ENCODE measurements around the gene SRY.

The SRY gene

GRCh38 chrY:2797991-2798390 lies 10.5 kb upstream of the SRY start:
- TF ChIP-seq CTCF (IDR thresholded peaks at IDR 0.05; ENCODE audit: low read depth, low read length): no peak
- DNase-seq (ENCODE audit: low read depth, low spot score): no peak
- in situ Hi-C loops (cut with HindIII; ENCODE audit: low sequenced_read_pairs): no loop called here
- H3K4me3 ChIP-seq (ENCODE audit: low read depth, low read length): no peak overlapping the region

- no peak for DNase-seq (ENCODE audit: low read depth, low spot score)
- no peak for TF ChIP-seq CTCF (IDR thresholded peaks at IDR 0.05; ENCODE audit: low read depth, low read length)
- in situ Hi-C loops (cut with HindIII; ENCODE audit: low sequenced_read_pairs): no loop called here
- no peak overlapping the region for H3K4me3 ChIP-seq (ENCODE audit: low read depth, low read length)
These were observed 9.6 kb upstream of the SRY start for GRCh38 chrY:2796977-2797523.

GRCh38 chrY:2789756-2790155 lies 2.3 kb upstream of the SRY start:
- H3K4me3 ChIP-seq (ENCODE audit: low read depth, low read length): no peak overlapping the region
- in situ Hi-C loops (cut with HindIII; ENCODE audit: low sequenced_read_pairs): no loop called here
- TF ChIP-seq CTCF (IDR thresholded peaks at IDR 0.05; ENCODE audit: low read depth, low read length): no peak
- DNase-seq (ENCODE audit: low read depth, low spot score): no peak

- no peak for TF ChIP-seq CTCF (IDR thresholded peaks at IDR 0.05; ENCODE audit: low read depth, low read length)
- no peak for DNase-seq (ENCODE audit: low read depth, low spot score)
- H3K4me3 ChIP-seq (ENCODE audit: low read depth, low read length): no peak overlapping the region
- in situ Hi-C loops (cut with HindIII; ENCODE audit: low sequenced_read_pairs): no loop called here
These were observed 488 bp downstream of the SRY start for GRCh38 chrY:2786876-2787512.

Measured in astrocyte of the spinal cord (primary cell).